ENCODE measurements around the gene ROR1. TPM values are rescaled to one million over a fixed set of nuclear protein-coding genes. Genes with fewer than 3 reads are reported as not detected.

Gene ROR1
- total RNA-seq, 1 experiment from 2014 or later: 56.3 TPM

GRCh38 chr1:63835128-63835527, 61.3 kb downstream of the ROR1 start:
- Mint-ChIP-seq H3K9me3 (no peaks in the 10 kb centered on the region), H3K27ac (peak overlapping the region; percentile 67; the same call in 1 of the 2 replicates), H3K27me3 (ENCODE audit: low read depth) (no peaks in the 10 kb centered on the region), H3K4me1 (peaks cover 90% of the 10 kb centered on the region), H3K36me3 (no peaks in the 10 kb centered on the region), H3K4me3 (no peak overlapping the region)
- ATAC-seq: no peak
- no peak for DNase-seq (ENCODE audit: low spot score)
- no peak for TF ChIP-seq ZNF512 (CRISPR knock-in tag; IDR thresholded peaks at IDR 0.05; ENCODE audit: borderline replicate concordance)
- CTCF ChIA-PET: interaction anchor here (0.7 to 1.7 kb wide), 2 partner anchors 9 to 80 kb away, joined by 3 to 4 read pairs; no protein-coding TSS in a partner anchor
- POLR2A ChIA-PET: no interaction called here

DNA sequence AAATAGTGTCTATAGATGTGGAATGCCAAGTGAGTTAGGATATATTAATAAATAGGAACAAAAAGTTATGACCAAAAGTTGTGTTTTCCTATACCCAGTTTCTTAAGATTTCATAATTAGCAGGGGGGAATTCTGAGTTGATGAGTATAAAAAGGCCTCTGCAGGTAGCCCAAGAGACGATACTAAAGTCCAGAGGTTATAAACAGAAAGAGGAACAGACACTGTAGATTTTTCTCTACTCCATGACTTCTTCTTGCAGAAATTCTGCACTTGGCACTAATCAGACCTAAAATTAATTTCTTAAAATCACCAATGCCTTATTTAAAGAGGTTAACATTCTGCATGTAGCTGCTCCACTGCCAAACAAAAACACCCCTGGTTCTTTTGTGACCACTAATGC, 62.6 kb downstream of the ROR1 start:
- ChIA-PET CTCF (interaction anchor here (1.7 kb wide), 2 partner anchors 7 to 82 kb away, joined by 4 to 5 read pairs; no protein-coding TSS in a partner anchor), POLR2A (no interaction called here)
- ATAC-seq (no peak), DNase-seq (ENCODE audit: low spot score) (no peak)
- no peak overlapping the region for H3K27ac Mint-ChIP-seq
- H3K27me3 Mint-ChIP-seq (ENCODE audit: low read depth): no peaks in the 10 kb centered on the region
- H3K4me3 Mint-ChIP-seq: no peak overlapping the region
- H3K9me3 Mint-ChIP-seq: no peaks in the 10 kb centered on the region
- H3K4me1 Mint-ChIP-seq: peaks cover 88% of the 10 kb centered on the region
- H3K36me3 Mint-ChIP-seq: no peaks in the 10 kb centered on the region
- TF ChIP-seq PRRX2 (CRISPR knock-in tag; IDR thresholded peaks at IDR 0.05): no peak
- TF ChIP-seq TP53 (CRISPR knock-in tag; IDR thresholded peaks at IDR 0.05): no peak
- TF ChIP-seq CREB1 (CRISPR knock-in tag; IDR thresholded peaks at IDR 0.05): no peak
- no peak for TF ChIP-seq IRF1 (CRISPR knock-in tag; IDR thresholded peaks at IDR 0.05)
- no peak for TF ChIP-seq HMGA2 (CRISPR knock-in tag; IDR thresholded peaks at IDR 0.05)
- TF ChIP-seq, protein P1, sequence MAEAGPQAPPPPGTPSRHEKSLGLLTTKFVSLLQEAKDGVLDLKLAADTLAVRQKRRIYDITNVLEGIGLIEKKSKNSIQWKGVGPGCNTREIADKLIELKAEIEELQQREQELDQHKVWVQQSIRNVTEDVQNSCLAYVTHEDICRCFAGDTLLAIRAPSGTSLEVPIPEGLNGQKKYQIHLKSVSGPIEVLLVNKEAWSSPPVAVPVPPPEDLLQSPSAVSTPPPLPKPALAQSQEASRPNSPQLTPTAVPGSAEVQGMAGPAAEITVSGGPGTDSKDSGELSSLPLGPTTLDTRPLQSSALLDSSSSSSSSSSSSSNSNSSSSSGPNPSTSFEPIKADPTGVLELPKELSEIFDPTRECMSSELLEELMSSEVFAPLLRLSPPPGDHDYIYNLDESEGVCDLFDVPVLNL (CRISPR knock-in tag; IDR thresholded peaks at IDR 0.05; ENCODE audit: borderline replicate concordance, low read depth): no peak
- TF ChIP-seq, protein P2, sequence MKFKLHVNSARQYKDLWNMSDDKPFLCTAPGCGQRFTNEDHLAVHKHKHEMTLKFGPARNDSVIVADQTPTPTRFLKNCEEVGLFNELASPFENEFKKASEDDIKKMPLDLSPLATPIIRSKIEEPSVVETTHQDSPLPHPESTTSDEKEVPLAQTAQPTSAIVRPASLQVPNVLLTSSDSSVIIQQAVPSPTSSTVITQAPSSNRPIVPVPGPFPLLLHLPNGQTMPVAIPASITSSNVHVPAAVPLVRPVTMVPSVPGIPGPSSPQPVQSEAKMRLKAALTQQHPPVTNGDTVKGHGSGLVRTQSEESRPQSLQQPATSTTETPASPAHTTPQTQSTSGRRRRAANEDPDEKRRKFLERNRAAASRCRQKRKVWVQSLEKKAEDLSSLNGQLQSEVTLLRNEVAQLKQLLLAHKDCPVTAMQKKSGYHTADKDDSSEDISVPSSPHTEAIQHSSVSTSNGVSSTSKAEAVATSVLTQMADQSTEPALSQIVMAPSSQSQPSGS (CRISPR knock-in tag; IDR thresholded peaks at IDR 0.05; ENCODE audit: borderline replicate concordance, low read depth): no peak
- no peak for TF ChIP-seq FOXK1 (CRISPR knock-in tag; IDR thresholded peaks at IDR 0.05)
- TF ChIP-seq, protein P3, sequence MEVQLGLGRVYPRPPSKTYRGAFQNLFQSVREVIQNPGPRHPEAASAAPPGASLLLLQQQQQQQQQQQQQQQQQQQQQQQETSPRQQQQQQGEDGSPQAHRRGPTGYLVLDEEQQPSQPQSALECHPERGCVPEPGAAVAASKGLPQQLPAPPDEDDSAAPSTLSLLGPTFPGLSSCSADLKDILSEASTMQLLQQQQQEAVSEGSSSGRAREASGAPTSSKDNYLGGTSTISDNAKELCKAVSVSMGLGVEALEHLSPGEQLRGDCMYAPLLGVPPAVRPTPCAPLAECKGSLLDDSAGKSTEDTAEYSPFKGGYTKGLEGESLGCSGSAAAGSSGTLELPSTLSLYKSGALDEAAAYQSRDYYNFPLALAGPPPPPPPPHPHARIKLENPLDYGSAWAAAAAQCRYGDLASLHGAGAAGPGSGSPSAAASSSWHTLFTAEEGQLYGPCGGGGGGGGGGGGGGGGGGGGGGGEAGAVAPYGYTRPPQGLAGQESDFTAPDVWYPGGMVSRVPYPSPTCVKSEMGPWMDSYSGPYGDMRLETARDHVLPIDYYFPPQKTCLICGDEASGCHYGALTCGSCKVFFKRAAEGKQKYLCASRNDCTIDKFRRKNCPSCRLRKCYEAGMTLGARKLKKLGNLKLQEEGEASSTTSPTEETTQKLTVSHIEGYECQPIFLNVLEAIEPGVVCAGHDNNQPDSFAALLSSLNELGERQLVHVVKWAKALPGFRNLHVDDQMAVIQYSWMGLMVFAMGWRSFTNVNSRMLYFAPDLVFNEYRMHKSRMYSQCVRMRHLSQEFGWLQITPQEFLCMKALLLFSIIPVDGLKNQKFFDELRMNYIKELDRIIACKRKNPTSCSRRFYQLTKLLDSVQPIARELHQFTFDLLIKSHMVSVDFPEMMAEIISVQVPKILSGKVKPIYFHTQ (CRISPR knock-in tag; IDR thresholded peaks at IDR 0.05): no peak

GRCh38 chr1:63836830-63837229, 63.0 kb downstream of the ROR1 start:
- ChIA-PET POLR2A (no interaction called here), CTCF (interaction anchor here (1.7 kb wide), 1 partner anchor 81 kb away, joined by 5 read pairs; no protein-coding TSS in a partner anchor)
- Mint-ChIP-seq H3K9me3 (no peaks in the 10 kb centered on the region), H3K36me3 (no peaks in the 10 kb centered on the region), H3K27ac (peak overlapping the region; percentile 54), H3K4me3 (no peak overlapping the region), H3K27me3 (ENCODE audit: low read depth) (no peaks in the 10 kb centered on the region), H3K4me1 (peaks cover 88% of the 10 kb centered on the region)
- TF ChIP-seq, protein P4, sequence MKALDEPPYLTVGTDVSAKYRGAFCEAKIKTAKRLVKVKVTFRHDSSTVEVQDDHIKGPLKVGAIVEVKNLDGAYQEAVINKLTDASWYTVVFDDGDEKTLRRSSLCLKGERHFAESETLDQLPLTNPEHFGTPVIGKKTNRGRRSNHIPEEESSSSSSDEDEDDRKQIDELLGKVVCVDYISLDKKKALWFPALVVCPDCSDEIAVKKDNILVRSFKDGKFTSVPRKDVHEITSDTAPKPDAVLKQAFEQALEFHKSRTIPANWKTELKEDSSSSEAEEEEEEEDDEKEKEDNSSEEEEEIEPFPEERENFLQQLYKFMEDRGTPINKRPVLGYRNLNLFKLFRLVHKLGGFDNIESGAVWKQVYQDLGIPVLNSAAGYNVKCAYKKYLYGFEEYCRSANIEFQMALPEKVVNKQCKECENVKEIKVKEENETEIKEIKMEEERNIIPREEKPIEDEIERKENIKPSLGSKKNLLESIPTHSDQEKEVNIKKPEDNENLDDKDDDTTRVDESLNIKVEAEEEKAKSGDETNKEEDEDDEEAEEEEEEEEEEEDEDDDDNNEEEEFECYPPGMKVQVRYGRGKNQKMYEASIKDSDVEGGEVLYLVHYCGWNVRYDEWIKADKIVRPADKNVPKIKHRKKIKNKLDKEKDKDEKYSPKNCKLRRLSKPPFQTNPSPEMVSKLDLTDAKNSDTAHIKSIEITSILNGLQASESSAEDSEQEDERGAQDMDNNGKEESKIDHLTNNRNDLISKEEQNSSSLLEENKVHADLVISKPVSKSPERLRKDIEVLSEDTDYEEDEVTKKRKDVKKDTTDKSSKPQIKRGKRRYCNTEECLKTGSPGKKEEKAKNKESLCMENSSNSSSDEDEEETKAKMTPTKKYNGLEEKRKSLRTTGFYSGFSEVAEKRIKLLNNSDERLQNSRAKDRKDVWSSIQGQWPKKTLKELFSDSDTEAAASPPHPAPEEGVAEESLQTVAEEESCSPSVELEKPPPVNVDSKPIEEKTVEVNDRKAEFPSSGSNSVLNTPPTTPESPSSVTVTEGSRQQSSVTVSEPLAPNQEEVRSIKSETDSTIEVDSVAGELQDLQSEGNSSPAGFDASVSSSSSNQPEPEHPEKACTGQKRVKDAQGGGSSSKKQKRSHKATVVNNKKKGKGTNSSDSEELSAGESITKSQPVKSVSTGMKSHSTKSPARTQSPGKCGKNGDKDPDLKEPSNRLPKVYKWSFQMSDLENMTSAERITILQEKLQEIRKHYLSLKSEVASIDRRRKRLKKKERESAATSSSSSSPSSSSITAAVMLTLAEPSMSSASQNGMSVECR (CRISPR knock-in tag; IDR thresholded peaks at IDR 0.05; ENCODE audit: borderline replicate concordance): no peak
- TF ChIP-seq ERG (CRISPR knock-in tag; IDR thresholded peaks at IDR 0.05) (no peak), PRRX2 (CRISPR knock-in tag; IDR thresholded peaks at IDR 0.05) (no peak), ZNF232 (CRISPR knock-in tag; IDR thresholded peaks at IDR 0.05) (no peak)
- TF ChIP-seq, protein P5, sequence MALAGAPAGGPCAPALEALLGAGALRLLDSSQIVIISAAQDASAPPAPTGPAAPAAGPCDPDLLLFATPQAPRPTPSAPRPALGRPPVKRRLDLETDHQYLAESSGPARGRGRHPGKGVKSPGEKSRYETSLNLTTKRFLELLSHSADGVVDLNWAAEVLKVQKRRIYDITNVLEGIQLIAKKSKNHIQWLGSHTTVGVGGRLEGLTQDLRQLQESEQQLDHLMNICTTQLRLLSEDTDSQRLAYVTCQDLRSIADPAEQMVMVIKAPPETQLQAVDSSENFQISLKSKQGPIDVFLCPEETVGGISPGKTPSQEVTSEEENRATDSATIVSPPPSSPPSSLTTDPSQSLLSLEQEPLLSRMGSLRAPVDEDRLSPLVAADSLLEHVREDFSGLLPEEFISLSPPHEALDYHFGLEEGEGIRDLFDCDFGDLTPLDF (CRISPR knock-in tag; IDR thresholded peaks at IDR 0.05): no peak
- DNase-seq (ENCODE audit: low spot score) (no peak), ATAC-seq (no peak)
